ENCODE results near the gene CBX1. TPM values are rescaled to one million over a fixed set of nuclear protein-coding genes. Genes with fewer than 3 reads are reported as not detected.
A peak's percentile ranks its signal among the peaks of the same experiment; 100 is the strongest.

Gene CBX1
- total and polyA plus RNA-seq, 12 donors: 13.2 to 56.3 (median 37.3) TPM

DNA sequence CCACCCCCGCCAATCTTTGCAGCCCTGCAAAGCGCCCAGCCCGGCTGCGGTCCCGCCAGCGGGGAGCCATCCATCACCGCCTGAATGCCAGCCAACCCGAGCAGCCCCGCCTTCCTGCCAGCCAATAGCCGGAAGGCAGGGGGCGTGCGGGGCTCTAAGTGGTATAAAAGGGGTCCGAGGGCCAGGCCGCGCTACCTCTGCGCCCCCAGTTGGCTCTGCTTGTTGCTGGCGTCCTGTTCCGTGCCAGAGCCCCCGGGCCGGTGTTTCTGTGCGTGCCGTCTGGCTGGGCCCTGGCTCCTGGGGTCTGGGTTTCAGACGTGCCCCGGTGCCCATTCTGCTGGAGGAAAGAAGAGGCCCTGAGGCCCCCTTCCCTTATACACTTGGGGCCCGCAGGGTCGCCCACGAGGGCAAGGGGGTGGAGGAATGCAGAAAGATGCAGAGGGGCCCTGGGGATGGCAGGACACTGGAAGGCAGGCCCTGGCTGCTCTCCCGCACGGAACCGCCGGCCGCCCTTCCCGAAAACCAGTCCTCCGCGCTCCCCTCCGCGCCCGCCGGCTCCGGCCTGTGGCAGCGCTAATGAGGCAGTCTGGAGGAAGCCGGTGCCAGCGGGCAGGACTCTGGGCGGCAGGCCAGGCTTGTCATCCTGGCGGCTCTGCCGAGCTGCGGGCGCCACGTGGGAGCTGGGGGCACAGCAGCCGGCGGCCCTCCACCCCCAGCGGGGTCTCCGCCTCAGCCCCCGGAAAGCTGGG is 77.7 kb downstream of the CBX1 start:
- WGBS, 4 donors: 0 to 2% (median 0%) methylated on average over 1 to 54 of the region's 54 CpGs
- no peaks in the 10 kb centered on the region for H3K27me3 ChIP-seq
- TF ChIP-seq, protein P1, sequence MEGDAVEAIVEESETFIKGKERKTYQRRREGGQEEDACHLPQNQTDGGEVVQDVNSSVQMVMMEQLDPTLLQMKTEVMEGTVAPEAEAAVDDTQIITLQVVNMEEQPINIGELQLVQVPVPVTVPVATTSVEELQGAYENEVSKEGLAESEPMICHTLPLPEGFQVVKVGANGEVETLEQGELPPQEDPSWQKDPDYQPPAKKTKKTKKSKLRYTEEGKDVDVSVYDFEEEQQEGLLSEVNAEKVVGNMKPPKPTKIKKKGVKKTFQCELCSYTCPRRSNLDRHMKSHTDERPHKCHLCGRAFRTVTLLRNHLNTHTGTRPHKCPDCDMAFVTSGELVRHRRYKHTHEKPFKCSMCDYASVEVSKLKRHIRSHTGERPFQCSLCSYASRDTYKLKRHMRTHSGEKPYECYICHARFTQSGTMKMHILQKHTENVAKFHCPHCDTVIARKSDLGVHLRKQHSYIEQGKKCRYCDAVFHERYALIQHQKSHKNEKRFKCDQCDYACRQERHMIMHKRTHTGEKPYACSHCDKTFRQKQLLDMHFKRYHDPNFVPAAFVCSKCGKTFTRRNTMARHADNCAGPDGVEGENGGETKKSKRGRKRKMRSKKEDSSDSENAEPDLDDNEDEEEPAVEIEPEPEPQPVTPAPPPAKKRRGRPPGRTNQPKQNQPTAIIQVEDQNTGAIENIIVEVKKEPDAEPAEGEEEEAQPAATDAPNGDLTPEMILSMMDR (IDR thresholded peaks at IDR 0.05): peak in 5 of 6 experiments; percentile 9 to 48 (median 41)
- TF ChIP-seq POLR2A (IDR thresholded peaks at IDR 0.05): peak in 1 of 2 donors; percentile 57
- H3K36me3 ChIP-seq (replicated peaks in 1 of 2): no peaks in the 10 kb centered on the region
- DNase-seq: peak; percentile 89 to 94 (median 92)
- intact Hi-C loops (cut with DNase I): loop anchor here in 1 of 2 donors (10.0 kb wide), 1 partner anchor 591 kb away; the partner anchor contains the start of genes HOXB7 and HOXB8
- no peaks in the 10 kb centered on the region for H3K9me3 ChIP-seq (replicated peaks in 1 of 3)
- H3K4me1 ChIP-seq (replicated peaks in 1 of 2): peaks cover 30 to 37% of the 10 kb centered on the region in 2 donors
- H3K27ac ChIP-seq: peak overlapping the region in 4 of 5 donors; percentile 29 to 85 (median 62)
- peak overlapping the region in 2 of 4 donors; percentile 30 to 57 for H3K4me3 ChIP-seq

DNA sequence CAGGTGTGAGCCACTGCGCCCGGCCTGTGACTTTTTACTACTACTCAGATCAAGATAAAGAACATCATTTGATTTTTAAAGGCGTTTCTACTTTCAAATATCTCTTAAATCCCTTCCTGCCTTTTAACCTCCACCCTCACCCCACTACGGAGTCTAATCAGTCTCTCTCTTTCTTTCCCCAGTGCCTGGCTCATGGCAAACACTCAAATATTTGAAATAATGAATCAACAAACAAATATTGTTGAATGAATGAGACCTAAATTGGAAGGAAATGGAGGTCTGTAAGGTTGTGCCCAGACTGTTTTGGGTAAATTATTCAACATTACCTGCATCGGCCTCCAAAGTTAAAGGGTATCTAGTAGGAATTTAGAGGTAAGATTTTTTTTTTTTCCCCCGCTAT is 78.4 kb downstream of the CBX1 start:
- 51 to 65% (median 59%) methylated on average over 6 of the region's 6 CpGs for WGBS, 4 donors
- peaks cover 30 to 37% of the 10 kb centered on the region in 2 donors for H3K4me1 ChIP-seq (replicated peaks in 1 of 2)
- no peak for DNase-seq
- peak overlapping the region in 1 of 5 donors; percentile 85 for H3K27ac ChIP-seq
- no peaks in the 10 kb centered on the region for H3K36me3 ChIP-seq (replicated peaks in 1 of 2)
- H3K9me3 ChIP-seq (replicated peaks in 1 of 3): no peaks in the 10 kb centered on the region
- no peaks in the 10 kb centered on the region for H3K27me3 ChIP-seq
- TF ChIP-seq POLR2A (IDR thresholded peaks at IDR 0.05): no peak
- TF ChIP-seq, protein P1 (IDR thresholded peaks at IDR 0.05): no peak
- intact Hi-C loops (cut with DNase I): loop anchor here in 1 of 2 donors (10.0 kb wide), 1 partner anchor 592 kb away; the partner anchor contains the start of genes HOXB7 and HOXB8
- no peak overlapping the region for H3K4me3 ChIP-seq

DNA sequence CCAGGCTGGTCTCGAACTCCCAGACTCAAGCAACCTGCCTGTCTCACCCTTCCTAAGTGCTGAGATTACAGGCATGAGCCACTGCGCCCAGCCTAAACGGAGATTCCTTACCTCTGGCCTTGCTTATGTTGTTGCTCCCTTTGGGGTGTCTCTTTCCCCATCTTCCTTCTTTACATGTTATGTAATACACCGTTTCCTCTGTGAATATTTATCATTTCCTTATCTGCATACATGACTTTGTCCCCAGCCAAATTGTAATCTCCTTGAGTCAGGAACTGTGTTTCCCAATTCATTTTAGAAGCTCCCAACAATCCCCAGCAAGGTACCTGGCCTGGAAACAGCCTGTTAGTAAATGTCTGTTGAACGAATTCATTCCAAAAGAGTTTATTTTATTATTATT is 79.3 kb downstream of the CBX1 start:
- intact Hi-C loops (cut with DNase I): loop anchor here in 1 of 2 donors (10.0 kb wide), 1 partner anchor 593 kb away; the partner anchor contains the start of genes HOXB7 and HOXB8
- 46 to 64% (median 51%) methylated on average over 5 of the region's 5 CpGs for WGBS, 4 donors
- Histone ChIP-seq H3K4me1 (replicated peaks in 1 of 2) (peaks cover 30 to 36% of the 10 kb centered on the region in 2 donors), H3K9me3 (replicated peaks in 1 of 3) (no peaks in the 10 kb centered on the region), H3K4me3 (no peak overlapping the region), H3K27ac (no peak overlapping the region), H3K27me3 (no peaks in the 10 kb centered on the region), H3K36me3 (replicated peaks in 1 of 2) (no peaks in the 10 kb centered on the region)
- TF ChIP-seq POLR2A (IDR thresholded peaks at IDR 0.05): no peak
- TF ChIP-seq, protein P1 (IDR thresholded peaks at IDR 0.05): no peak
- no peak for DNase-seq

MicroRNA genes within 50 kb of the gene (microRNA counts, 767-probe panel; counts per million panel counts)
- 3,525 to 4,323 counts per million in 2 donors for microRNA hsa-miR-152

Small RNAs within 50 kb of the gene (microRNA-seq; reads per million reads assigned to microRNA genes)
- 454 to 1,265 (median 900) reads per million in 3 donors for gene MIR152

Small RNAs within 50 kb of the gene (small RNA-seq; reads per million reads assigned to genes)
- gene AC004477.2 (0 reads per million in 2 donors), gene MIR152 (161 to 207 reads per million in 2 donors), gene RNU6-1201P (0 reads per million in 2 donors)

Other genes with a start within 250 kb of the CBX1 start
- gene SP2, start 205.2 kb downstream of the CBX1 start, total RNA-seq: 10 to 100 TPM in 5 of 9 donors, 1 to 10 TPM in 4; 1.8 to 20.8 (median 11.1) TPM
- gene SP2, start 205.2 kb downstream of the CBX1 start, polyA plus RNA-seq: 10 to 100 TPM in 1 of 3 donors, 1 to 10 TPM in 2; 4.5 to 21.1 (median 8.0) TPM
- 10 to 100 TPM; 20.8 to 91.5 (median 56.1) TPM for gene PNPO, start 159.9 kb downstream of the CBX1 start, total RNA-seq
- gene PNPO, start 159.9 kb downstream of the CBX1 start, polyA plus RNA-seq: 10 to 100 TPM; 19.7 to 36.1 (median 23.8) TPM
- gene PRR15L, start 143.6 kb downstream of the CBX1 start, total RNA-seq: under 1 TPM in 1 of 9 donors, not detected in 8; 0.19 TPM
- under 1 TPM in 2 of 3 donors, not detected in 1; 0.03 to 0.24 TPM for gene PRR15L, start 143.6 kb downstream of the CBX1 start, polyA plus RNA-seq
- gene CDK5RAP3, start 130.4 kb downstream of the CBX1 start, total RNA-seq: 100 to 1,000 TPM in 5 of 9 donors, 10 to 100 TPM in 4; 42.8 to 200 (median 100) TPM
- gene CDK5RAP3, start 130.4 kb downstream of the CBX1 start, polyA plus RNA-seq: 100 to 1,000 TPM in 2 of 3 donors, 10 to 100 TPM in 1; 76.1 to 733 (median 478) TPM
- 10 to 100 TPM; 16.3 to 60.1 (median 39.5) TPM for gene COPZ2, start 63.7 kb downstream of the CBX1 start, total RNA-seq
- gene COPZ2, start 63.7 kb downstream of the CBX1 start, polyA plus RNA-seq: 10 to 100 TPM; 33.4 to 53.6 (median 47.9) TPM
- 100 to 1,000 TPM in 8 of 9 donors, 10 to 100 TPM in 1; 62.0 to 432 (median 273) TPM for gene NFE2L1, start 53.1 kb downstream of the CBX1 start, total RNA-seq
- 100 to 1,000 TPM in 2 of 3 donors, 10 to 100 TPM in 1; 77.9 to 403 (median 164) TPM for gene NFE2L1, start 53.1 kb downstream of the CBX1 start, polyA plus RNA-seq
- 10 to 100 TPM in 8 of 9 donors, 1 to 10 TPM in 1; 6.7 to 29.9 (median 19.0) TPM for gene SNX11, start 6.3 kb upstream of the CBX1 start, total RNA-seq
- 10 to 100 TPM in 2 of 3 donors, 1 to 10 TPM in 1; 8.9 to 12.9 (median 12.9) TPM for gene SNX11, start 6.3 kb upstream of the CBX1 start, polyA plus RNA-seq